H1 (cell line): Measurements from ENCODE around the gene OGFR. TPM values are rescaled to one million over a fixed set of nuclear protein-coding genes. Genes with fewer than 3 reads are reported as not detected.

Experiments used
- ATF2 ChIP-seq: IDR thresholded peaks from 2 replicates; pipeline ENCODE4 v1.6.1; 2012; ENCODE audit warnings: low read length, inconsistent platforms
- CEBPB ChIP-seq: IDR thresholded peaks from 2 replicates; pipeline ENCODE4 v1.6.1; 2012; ENCODE audit warnings: low read depth, low read length
- JUND ChIP-seq: IDR thresholded peaks from 2 replicates; pipeline ENCODE4 v1.6.1; 2011; ENCODE audit warnings: mild to moderate bottlenecking, improper control_type of control experiment, low read length
- MAFK ChIP-seq: IDR thresholded peaks from 2 replicates; pipeline ENCODE4 v1.6.1; 2012; ENCODE audit warnings: low read depth, mild to moderate bottlenecking, improper control_type of control experiment, low read length
- RFX5 ChIP-seq: IDR thresholded peaks from 2 replicates; pipeline ENCODE4 v1.6.1; 2011; ENCODE audit warnings: low read depth, low read length, improper control_type of control experiment, borderline replicate concordance
- SP4 ChIP-seq: IDR thresholded peaks from 2 replicates; pipeline ENCODE4 v1.6.1; 2012; ENCODE audit warnings: low read length, inconsistent platforms
- ZNF274 ChIP-seq: IDR thresholded peaks from 2 replicates; pipeline ENCODE4 v1.7.0; 2012; ENCODE audit warnings: low read length, borderline replicate concordance; ENCODE audit errors: extremely low read depth
- polyA plus RNA-seq, 7 experiments: library from polyadenylated mRNA; depleted of rRNA in 3 of 7; stranded (reverse) in 5 of 7; unstranded in 2 of 7; fragments of >200 nt in 5 of 7; fragments of 200-250 nt in 2 of 7; gene quantifications; 1 replicate in 5 of 7; 2 replicates in 1 of 7; 4 replicates in 1 of 7; pipeline versions ENCODE4 v1.2.1 to v1.2.3, GENCODE V29; 2011 to 2013; ENCODE audit warnings: missing spikeins in 2 of 7, mixed read lengths in 2 of 7
- total RNA-seq: library from RNA; stranded (reverse); fragmentation: NEBNext Ultra II Directional; extraction: Animal tissue kit (Norgen Biotek cat#: 25700); gene quantifications from 2 replicates; pipeline ENCODE4 v1.2.1, GENCODE V29; 2021

The OGFR gene
- total and polyA plus RNA-seq, 2 of the 8 experiments (the other 6 are each of a cell fraction or from before 2014, with no cell fraction given), result 13.9 to 25.1 TPM

DNA sequence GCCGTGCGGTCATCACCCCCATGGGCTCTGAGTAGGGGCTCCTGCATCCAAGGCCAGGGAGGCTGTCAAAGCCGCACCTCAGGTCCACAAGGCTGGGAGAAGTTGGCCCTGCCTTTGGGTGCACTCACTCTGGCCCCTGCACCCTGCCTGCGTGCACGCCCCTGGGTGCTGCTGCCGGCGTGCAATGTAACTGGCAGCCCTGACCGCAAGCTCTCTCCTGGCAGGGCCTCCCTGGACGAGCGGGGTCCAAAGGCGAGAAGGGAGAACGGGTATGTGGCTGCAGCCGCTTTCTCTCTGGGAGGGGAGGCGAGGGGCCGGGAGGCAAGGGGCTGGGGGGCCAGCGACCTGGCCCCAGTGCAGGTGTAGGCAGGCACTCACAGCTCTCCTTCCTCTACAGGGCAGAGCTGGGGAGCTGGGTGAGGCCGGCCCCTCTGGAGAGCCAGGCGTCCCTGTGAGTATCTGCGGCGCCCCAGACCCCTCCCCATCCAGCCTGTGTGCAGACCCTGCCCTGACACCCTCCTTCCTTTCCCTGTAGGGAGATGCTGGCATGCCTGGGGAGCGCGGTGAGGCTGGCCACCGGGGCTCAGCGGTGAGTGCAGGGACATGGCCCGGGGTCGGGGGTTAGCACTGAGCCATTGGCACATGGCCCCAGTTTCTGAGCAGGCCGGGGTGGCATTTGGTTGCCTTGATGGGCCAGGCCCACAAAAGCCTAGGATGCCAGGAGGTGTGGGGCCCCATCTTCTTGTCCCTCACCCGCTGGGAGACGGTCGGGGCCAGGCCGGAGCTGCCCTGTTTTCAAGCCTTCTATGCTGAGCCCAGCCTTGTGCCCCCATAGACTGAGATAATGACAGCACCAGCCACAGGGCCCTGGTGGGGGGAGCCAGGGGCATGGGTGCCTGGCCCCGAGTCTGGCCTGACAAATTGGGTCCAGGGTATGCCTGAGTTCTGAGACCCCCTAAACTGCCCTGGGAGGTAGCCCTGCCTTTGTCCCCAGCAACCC, 24.9 kb downstream of the OGFR start (continued):
- TF ChIP-seq ATF2 (no peak), JUND (no peak), SP4 (no peak), RFX5 (no peak), ZNF274 (no peak), CEBPB (no peak), MAFK (no peak)
